ENCODE measurements around the gene LLGL2.

The LLGL2 gene

GRCh38 chr17:75514299-75514918, 11.1 kb upstream of the LLGL2 start:
- no peak for DNase-seq (ENCODE audit: low spot score)
- TF ChIP-seq, protein P1, sequence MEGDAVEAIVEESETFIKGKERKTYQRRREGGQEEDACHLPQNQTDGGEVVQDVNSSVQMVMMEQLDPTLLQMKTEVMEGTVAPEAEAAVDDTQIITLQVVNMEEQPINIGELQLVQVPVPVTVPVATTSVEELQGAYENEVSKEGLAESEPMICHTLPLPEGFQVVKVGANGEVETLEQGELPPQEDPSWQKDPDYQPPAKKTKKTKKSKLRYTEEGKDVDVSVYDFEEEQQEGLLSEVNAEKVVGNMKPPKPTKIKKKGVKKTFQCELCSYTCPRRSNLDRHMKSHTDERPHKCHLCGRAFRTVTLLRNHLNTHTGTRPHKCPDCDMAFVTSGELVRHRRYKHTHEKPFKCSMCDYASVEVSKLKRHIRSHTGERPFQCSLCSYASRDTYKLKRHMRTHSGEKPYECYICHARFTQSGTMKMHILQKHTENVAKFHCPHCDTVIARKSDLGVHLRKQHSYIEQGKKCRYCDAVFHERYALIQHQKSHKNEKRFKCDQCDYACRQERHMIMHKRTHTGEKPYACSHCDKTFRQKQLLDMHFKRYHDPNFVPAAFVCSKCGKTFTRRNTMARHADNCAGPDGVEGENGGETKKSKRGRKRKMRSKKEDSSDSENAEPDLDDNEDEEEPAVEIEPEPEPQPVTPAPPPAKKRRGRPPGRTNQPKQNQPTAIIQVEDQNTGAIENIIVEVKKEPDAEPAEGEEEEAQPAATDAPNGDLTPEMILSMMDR (IDR thresholded peaks at IDR 0.05; ENCODE audit: extremely low read depth, insufficient read depth, missing control alignments) = no peak
- in situ Hi-C loops (cut with MboI; ENCODE audit: low pct_unique_long_range_greater_than_20kb, low sequenced_read_pairs, unreplicated experiment) = no loop called here

- no peak for DNase-seq (ENCODE audit: low spot score)
- TF ChIP-seq, protein P1 (IDR thresholded peaks at IDR 0.05; ENCODE audit: extremely low read depth, insufficient read depth, missing control alignments) = no peak
- in situ Hi-C loops (cut with MboI; ENCODE audit: low pct_unique_long_range_greater_than_20kb, low sequenced_read_pairs, unreplicated experiment) = no loop called here
These were observed 10.5 kb upstream of the LLGL2 start for GRCh38 chr17:75514919-75515495.

DNA sequence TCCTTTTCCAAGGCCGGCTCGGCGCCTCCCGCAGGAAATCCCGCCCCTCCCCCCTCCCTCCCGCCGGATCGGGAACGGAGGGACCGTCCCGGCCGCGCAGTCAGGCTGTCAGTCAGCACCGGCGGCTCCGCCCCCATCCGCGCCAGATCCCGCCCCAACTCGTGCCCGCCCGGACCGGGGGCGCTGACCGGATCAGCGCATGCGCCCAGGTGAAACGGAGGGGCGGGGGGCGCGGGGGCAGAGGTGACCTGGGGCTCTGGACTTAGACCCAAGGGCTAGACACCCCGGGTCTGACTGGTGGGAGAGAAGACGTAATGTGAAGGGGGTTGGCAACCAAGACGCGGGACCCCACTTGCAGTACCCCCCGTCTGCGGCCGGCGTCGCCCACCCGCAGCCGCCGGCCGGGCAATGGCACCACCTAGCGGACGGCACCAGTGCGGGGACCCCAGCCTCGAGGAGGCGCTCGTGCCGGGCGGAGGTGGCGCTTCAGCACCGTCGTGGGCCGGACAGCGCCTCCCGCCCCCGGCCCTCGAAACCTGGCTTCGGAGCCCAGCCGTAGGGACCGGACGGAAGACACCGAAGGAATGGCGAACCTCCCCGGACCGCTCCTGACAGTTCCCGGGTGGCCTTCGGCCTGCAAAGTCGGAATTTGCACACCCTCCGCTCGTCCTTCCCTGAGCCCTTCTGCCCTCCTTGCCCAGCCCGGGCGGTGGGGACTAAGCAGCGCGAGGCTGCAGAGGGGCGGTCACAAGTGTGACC, 9.8 kb upstream of the LLGL2 start, which contains the start of gene CASKIN2:
CASKIN2 (minus strand) TSS at position 42 of the 759 bp plus-strand sequence. CDS start 1,733 bp downstream, outside the sequence.
- peak; percentile 99 for DNase-seq (ENCODE audit: low spot score)
- in situ Hi-C loops (cut with MboI; ENCODE audit: low pct_unique_long_range_greater_than_20kb, low sequenced_read_pairs, unreplicated experiment) = no loop called here
- TF ChIP-seq, protein P1 (IDR thresholded peaks at IDR 0.05; ENCODE audit: extremely low read depth, insufficient read depth, missing control alignments) = peak; percentile 99

- in situ Hi-C loops (cut with MboI; ENCODE audit: low pct_unique_long_range_greater_than_20kb, low sequenced_read_pairs, unreplicated experiment) = no loop called here
- peak; percentile 100 for DNase-seq (ENCODE audit: low spot score)
- TF ChIP-seq, protein P1 (IDR thresholded peaks at IDR 0.05; ENCODE audit: extremely low read depth, insufficient read depth, missing control alignments) = no peak
These were observed 9.3 kb upstream of the LLGL2 start, which contains the start of gene TSEN54 for GRCh38 chr17:75516255-75516618. TSS of gene TSEN54 (plus strand) at chr17:75516528. CDS start at chr17:75516561, 33 bp downstream.

GRCh38 chr17:75516619-75517296, 8.7 kb upstream of the LLGL2 start:
- TF ChIP-seq, protein P1 (IDR thresholded peaks at IDR 0.05; ENCODE audit: extremely low read depth, insufficient read depth, missing control alignments) = no peak
- in situ Hi-C loops (cut with MboI; ENCODE audit: low pct_unique_long_range_greater_than_20kb, low sequenced_read_pairs, unreplicated experiment) = no loop called here
- DNase-seq (ENCODE audit: low spot score) = no peak

DNA sequence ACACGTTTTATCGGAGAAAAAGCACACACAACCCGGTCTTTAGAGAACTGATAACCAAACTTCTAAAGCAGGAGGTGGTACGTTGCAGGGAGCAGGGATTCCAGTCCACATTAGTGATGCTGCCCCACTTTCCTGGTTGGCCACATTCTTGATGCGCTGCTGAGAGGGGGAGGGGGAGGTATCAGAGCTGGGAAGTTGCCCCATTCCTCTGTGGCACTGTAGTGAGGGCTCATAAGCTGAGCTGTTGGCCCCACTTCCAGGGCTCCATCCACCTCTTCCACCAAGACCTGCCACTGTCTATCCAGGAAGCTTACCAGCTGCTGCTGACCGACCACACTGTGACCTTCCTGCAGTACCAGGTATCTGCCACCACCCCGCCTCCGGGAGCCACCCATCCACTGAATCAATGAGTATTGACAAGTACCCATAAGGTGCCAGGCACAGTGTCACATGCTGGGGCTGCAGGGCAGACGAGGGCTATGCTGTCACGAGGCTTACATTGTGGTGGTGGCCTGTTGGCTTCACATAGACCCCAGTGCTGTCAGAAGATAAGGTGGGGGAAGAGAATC, 8.1 kb upstream of the LLGL2 start:
- DNase-seq (ENCODE audit: low spot score) = no peak
- in situ Hi-C loops (cut with MboI; ENCODE audit: low pct_unique_long_range_greater_than_20kb, low sequenced_read_pairs, unreplicated experiment) = no loop called here
- TF ChIP-seq, protein P1 (IDR thresholded peaks at IDR 0.05; ENCODE audit: extremely low read depth, insufficient read depth, missing control alignments) = no peak
